Fibroblast of peridontal ligament (primary cell): ENCODE measurements around the gene ANO2.
A peak's percentile ranks its signal among the peaks of the same experiment; 100 is the strongest.

Experiments used
- DNase-seq: peaks from one replicate; pipeline ENCODE4 v3.0.0-alpha.2; 2010; ENCODE audit errors: extremely low read depth

ANO2 gene

DNA sequence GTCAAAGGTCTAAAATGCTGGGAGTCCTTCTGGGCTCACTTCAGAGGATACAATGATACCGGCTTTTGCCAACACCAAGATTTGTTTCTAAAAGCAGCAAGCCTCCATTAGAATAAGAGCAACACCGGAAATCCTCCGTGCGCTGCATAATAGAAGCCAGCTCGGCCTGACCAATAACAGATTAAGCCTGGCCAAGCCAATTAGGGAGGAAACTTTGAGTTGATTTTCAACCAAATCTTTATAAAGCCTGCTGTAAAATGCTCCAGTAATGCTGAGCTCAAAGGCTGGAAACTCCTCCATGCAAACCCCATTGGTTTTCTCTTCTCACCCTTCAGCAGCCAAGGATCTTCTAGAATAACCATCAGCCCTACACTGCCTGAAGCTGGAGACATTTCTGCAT, 363.0 kb downstream of the ANO2 start:
- DNase-seq: no peak

DNA sequence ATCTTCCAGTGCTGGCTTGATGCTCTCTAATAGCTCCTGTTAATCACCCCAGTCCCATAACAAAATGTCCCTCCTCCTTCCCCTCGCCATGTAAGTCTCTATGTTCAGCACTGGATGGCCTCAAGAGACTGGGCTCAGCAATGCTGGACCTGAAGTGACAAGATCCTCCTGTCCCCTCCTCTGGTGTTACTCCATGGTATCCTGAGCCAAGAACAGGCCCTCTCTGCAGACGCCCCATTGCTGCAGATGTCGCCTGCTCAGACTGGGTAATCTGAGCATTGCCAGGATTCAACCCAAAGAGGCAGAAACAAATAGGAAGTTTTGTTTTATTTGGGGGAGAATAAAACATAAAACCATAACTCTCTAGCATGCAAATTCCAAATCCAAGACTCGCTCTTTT, 363.4 kb downstream of the ANO2 start:
- no peak for DNase-seq

DNA sequence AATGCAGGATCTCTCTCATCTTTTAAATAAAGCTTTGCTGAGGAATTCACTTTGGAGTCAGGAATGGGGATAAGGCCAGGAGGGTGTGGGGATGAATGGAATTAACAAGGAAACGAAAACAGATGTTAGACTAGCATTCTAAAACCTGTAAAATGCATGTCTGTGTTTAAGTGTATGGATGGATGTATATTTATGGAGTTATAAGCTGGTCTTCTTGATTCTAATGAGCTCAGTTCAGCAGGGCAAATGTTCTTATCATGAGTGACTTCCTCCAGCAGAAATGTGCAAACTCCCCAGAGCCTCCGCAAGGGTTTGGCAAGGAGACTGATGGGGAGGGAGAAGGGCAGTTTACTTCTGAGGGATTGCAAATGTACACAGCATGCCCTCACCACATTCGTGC, 364.0 kb downstream of the ANO2 start:
- DNase-seq: peak; percentile 32

DNA sequence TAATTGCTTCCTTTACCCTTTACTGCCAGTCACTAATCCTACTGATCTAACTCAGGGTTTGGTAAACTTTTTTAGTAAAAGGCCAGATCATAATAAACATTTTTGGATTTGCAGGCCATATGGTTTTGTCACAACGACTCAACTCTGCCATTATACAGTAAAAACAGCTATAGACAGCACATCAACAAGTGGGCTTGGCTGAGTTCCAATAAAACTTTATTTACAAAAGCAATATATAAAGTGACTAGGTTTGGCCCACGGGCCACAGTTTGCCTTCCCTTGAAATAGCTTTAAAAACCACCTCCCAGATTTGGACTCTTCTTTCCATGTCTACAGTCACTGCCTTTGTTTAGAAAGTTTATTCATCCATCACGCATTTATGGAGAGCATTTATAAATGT, 366.3 kb downstream of the ANO2 start:
- no peak for DNase-seq

DNA sequence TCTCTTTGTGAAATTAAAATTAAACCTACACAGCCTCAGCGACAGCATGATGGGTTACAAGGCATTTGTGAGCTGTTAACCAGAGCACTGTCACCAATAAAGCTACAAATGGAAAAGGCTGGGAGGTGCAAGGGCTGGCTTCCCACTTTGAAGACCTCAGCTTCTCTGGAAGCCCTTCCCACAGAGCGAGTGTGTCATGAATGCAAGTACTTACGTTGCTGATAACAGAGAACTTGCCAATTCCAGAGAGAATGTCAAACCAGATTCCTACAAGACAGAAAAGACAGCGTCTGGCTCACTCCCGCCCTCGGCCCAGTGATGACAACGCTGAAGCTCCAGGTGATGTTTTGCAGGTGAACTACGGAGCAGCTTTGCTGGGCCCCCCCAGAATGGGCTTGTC, 367.3 kb downstream of the ANO2 start:
- DNase-seq: no peak

DNA sequence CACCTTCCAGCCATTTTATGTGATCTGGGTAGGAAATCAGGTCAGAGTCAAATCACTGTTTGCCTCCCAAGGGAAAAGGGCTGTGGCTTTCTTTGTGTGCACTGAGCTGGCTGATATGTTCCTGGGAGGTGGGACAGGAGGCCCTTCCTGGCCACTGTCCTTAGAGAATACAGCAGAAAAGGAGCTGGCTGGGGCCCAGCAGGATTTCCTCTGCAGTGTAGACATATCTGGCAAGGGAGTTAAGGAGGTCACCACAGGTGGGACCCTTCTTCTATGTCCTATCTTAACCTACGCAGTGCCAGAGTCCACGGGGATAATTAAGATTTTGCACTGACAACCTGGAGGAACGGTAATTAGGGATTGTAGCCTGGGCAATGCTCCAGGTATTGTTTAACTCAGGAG, 367.8 kb downstream of the ANO2 start:
- DNase-seq: no peak

DNA sequence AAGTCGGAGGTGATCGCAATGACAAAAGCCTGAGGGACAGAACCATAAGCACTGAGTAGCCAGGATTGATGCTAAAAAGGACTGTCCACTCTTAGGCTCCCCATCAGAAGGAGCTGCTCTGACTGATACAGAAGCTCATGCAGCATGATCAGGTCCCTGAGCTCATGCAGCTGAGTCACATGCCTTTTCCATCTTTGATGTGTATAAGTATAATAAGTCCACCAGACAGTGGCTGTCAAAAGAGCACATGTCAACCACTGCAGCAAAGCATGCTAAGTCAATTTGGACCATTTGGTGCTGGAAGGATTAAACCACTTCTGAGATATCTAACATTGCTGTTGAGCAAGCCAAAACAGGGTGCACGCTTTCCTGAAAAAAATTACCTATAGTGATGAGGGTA, 369.1 kb downstream of the ANO2 start:
- DNase-seq: no peak

DNA sequence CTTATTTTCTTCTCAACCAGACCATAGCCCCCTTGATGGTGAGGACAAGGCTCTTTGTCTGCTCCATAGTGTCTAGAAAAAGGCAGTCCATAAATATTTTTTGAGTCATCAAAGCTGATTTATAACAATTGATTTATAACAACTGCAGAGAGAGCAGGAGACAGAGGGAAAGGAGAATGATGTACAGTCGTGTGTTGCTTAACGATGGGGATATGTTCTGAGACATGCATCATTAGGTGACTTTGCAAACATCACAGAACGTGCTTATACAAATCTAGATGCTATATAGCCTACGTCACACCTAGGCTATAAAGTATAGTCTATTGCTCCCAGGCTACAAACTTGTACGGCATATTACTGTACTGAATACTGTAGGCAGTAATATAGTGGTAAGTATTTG, 369.8 kb downstream of the ANO2 start:
- no peak for DNase-seq

DNA sequence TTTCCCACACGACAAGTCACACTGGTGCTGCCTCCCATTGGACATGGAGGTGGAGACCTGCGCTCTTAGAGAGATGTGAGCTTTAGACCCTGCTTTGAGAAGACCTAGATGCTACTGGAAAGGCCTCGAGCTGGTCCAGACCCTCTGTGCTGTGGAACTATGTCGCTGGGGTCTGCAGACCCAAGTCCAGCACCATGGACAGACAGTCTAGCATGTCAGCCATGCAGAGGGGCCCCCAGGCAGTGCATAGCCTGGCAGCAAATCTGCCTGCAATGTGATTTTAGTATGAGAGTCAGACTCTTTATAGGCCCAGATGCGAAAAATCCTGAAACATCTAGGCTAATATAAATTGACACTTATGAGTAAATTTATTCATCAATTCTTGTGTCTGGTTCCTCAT, 371.7 kb downstream of the ANO2 start:
- no peak for DNase-seq

DNA sequence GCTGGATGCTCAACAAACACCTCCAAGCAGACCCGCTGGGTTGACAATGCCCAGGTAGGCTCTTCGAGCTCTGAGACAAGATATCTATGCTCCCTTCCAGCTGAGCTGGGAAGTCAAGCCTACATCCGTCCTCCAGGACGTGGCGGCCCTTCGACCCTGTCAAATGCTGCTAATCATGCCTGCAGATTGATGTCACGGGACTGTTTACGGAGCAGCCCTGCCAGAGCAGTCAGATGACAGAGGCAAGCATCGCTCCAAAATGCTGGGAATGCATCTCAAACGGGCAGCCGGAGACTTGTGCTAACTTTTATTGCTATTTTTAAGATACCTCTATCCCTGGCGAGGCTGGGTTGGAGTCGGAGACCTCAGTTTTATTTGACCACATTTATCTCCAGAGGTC, 373.9 kb downstream of the ANO2 start:
- no peak for DNase-seq

DNA sequence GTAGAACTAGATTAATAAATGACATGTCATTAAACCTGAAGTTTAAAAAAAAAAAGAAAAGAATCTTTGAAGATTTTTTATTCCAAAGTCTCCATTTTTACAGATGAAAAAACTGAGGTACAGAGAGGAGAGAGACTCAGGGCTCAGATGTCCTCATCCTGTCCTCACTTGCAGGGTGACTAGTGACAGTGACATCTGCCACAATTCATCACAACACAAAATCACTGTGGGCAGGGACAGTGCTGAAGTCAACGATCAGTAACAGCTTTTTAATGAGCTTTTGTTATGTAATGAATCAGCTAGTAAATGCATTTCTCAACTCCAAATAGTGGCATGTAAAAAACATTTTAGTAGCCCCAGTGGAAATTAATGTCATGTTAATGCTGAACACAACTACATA, 374.6 kb downstream of the ANO2 start:
- no peak for DNase-seq

DNA sequence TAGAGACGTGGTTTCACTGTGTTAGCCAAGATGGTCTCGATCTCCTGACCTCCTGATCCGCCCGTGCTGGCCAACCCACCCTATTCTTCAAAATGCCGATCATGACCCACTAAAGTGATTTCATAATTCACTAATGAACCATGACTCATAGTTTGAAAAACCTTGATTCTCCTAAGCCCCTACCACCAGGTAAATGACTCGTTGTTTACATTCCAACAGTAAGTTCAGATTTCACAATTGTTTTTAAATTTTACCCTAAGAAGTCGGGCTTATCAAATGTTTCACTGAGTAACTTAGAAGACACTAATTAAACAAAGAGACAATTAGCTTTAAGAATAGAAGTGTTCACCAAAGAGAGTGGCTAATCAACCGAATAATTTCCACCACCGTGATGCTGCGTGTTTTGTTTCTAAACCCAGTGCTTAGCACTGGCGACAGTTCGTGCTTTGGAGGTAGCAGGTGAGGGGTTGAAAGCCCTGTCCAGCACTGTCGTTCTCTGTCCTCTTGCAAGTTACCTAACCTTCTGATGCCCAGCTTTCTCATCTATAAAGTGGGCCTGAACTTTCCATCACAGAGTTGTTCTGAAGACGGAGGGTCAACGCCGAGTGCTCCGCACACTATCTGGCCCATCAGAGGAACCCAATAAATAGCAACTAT, 376.6 kb downstream of the ANO2 start:
- DNase-seq: no peak

DNA sequence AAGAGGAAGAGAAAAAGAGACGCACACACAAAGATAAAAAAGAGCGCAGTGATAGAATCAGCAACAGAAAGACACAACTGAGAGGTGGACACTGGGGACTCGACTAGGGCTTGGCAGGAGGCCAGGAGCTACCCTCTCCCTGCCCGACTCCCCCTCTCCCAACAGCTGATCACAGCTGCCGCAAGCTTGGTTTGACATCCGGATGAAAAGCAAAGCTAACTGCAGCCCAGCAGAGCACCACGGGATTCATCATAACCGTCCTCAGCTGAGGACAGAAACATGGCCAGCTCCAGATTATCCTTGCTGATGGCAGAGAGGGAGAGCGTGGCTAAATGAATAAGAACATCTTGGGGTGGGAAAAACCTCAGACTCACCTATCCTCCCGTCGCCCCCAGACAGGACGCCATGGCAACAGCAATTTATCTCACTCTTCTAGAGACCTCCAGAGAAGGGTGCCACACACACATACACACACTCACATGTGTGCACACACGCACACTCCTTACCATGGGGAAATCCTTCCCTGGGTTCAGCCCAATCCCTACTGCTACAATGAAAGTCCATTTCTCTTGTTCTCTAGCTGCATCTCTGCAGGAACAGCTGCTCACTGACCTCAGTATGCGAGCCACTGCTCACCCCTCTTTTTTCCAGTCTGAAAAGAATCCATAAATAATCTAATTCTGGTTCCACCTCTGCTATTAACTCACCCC, 377.9 kb downstream of the ANO2 start:
- no peak for DNase-seq

DNA sequence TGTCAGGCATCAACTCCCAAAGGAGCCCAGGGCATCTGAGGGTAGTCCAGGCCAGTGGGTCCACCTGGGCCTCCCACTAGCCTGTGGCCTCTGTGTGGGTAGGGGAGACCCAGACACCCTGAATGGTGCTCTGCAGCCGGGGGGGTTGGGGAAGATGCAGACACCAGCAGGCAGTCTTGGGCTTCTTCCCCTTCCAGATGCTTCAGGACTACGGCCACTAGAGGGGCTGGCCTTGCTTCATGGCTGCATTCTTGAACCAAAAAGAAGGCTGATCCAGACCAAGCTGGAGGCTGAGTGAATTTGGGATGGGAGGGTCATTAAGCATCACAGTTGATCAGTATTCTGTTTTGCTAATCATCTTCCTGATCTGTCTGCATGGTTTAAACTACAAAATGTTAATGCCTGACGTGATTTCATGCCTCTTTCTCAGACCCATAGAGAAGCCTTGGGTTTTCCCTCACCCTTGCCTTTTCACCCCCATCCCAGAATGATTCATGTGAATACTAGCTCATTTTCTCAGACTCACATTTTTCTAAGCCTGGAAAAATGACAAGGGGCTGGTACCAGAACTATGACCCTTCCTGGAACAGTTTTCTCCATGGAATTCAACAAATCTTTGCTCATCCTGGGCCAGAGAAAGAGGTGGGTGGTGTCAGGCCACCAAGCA, 379.0 kb downstream of the ANO2 start:
- DNase-seq: peak; percentile 22

DNA sequence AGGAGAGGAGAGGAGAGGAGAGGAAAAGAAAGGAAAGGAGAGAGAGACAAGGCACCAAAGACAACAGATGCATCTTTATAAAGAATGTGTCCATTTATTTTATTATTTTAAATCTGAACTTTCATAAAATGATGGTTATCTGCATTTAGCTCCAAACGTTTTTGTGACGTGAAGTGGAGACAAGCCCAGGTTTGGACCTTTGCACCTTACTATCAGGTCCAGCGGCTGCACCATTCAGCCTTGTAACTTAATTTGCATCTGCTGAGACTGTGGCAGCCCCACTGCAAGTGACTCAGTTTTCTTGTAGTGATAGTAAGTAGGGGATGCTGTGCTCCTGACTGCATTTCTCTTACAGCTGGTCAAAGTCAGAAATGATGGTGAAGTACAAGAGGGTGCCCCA, 382.5 kb downstream of the ANO2 start:
- DNase-seq: no peak

DNA sequence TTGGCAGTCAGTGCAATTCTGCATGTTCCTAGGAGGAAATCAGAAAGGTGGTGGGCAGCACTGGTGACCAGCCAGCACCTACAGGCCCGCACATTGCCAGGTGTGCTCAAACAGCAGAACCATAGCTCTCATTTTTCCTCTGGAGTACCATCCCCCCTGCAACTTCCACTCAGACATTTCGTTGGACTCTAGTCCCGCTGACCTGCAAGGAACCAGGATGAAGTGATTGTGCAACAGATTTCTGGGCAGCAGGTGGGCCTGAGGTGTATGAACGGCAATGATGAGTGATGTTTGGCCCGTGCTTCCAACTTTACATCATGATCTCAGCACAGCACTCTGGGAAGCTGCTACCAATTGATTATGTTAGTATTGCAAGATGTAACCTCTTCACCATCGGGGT, 383.2 kb downstream of the ANO2 start:
- no peak for DNase-seq

DNA sequence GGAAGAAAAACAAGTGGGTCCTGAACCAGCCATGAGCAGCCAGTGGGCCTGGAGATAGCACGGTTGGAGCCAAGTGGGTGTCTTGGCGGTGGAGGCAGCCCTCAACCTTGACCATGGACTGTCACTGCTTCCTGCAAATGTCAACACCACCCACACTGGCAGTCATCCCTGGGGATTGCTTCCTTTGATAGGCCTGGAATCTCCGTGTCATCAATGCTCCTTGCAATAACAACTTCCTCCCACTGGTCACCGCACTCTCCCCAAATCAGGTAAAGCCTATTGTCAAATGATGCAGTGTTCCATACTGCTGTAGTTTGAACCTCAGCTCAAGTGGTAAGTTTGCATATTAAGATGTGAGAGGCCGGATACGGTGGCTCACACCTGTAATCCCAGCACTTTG, 384.0 kb downstream of the ANO2 start:
- DNase-seq: no peak

DNA sequence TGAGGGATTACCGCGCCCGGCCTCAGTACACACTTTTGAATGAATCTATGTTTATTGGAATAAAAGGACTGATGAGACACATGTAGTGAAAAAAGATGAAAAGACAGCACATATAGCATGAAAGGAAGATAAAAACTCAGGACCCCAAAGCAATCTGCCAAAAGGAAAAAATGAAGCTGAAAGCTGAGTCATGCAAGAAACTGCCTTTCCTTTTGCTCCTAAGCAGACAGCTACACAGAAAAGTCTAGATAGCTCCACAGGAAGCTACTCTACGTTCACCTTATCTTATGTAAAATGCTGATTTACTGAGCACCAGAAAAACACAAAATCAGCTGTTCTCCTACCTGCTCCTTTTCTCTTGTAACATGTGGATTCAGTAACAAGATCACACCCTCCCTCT, 384.8 kb downstream of the ANO2 start:
- no peak for DNase-seq

DNA sequence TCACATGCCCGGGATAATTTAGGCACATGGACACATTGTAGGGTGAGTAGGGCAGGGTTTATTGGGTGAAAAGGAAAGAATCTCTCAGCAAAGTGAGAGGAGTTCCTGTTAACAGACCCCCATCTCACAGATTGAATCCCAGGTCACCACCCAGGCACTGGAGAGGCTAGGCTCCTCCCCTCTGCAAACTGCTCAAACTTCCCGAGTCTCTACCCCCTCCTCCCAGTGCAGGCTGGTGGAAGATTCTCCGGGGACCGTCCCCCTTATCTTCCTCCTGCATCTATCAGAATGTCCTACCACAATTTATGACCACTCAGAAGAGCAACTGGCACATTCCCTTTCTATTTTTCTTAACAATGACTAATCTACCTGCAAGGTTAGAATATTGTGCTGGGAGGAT, 387.2 kb downstream of the ANO2 start:
- DNase-seq: no peak

DNA sequence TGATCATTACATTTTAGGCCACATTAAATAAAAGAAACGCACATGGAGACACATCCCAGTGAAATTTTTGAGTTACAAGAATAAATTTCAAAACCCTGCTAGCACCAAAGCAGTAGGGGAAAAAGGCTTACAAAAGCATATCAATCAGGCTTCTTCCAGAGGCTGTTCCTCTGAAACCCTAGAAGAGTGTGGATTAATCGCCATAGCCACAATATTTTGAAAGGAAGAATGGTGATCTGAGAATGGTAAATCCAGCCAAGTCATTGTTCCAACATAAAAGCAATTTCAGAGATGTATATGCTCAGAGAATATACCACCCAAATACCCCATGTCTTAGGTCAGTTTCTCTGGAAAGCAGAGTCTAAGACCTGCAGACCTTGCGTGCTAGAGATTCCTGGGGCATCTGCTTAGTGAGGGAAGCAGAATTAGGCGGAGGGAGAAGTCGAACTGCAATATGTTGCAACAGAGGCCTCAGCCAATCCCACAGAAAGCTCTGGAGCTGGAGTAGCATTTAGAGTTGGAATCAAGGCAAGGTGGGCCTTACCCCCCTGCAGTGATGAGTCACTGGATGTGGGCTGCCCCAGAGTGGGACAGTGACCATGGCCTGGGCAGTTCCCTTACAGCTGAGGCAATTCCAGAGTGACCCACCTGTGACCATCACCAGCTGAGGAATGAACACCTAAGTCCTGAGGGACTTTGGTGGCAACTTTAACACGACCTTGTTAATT, 387.9 kb downstream of the ANO2 start:
- DNase-seq: no peak

DNA sequence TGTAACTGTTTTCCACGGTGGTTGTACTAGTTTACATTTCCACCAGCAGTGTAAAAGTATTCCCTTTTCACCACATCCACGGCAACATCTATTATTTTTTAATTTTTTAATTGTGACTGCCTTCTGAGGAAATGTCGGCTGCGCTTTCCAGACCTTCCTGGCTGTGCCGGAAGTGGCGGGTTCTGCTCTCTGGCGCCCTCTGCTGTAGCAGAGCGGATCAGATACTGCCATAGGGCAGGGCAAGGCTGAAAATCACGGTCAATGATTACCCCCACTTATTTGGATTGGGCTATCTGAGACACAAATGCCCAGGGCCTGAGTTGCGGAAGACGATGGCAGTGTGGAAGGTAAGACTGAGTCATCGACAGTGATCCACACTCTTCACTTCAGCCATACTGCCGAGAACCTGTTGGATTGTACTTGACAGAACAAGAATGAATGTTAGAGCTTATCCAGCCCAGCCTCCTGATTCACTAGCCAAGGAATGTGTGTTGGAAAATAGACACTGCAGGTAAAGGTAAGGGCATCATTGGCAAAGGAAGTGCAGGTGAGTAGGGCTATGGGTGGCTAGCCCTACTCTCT, 388.9 kb downstream of the ANO2 start:
- no peak for DNase-seq

DNA sequence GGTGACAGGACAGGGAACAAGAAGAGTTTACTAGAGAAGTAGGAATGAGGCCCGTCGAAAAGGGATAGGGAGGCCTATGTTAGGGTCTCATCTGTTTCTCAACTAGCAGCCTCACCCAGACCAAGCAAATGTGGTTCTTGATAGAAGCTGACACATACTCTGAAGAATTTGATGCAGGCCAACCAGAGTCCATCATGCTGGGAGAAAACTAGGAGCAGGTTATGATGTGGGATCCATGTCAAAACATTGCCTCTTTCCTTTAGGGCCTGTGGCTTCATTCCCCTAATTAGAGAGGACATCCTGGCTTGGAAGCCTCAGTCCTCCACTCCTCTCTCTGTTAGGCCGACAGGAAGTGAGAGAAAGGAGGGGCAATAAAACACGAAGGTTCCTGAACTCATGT, 390.3 kb downstream of the ANO2 start:
- peak; percentile 8 for DNase-seq
